AG08396 (cell line): Measurements from ENCODE around the gene MRGPRG.
"Not testable (repeated sequence)": the region's sequence is repeated elsewhere in the genome, so short reads cannot be mapped to it uniquely, and the experiment has no call there.

Source experiments
- DNase-seq: peaks from one replicate; pipeline ENCODE4 v3.0.0; 2012; ENCODE audit warnings: low spot score, mixed read lengths

The MRGPRG gene

GRCh38 chr11:3176487-3176886 lies 42.1 kb downstream of the MRGPRG start:
- DNase-seq: no peak

GRCh38 chr11:3175194-3175593 lies 43.4 kb downstream of the MRGPRG start:
- no peak for DNase-seq

GRCh38 chr11:3174387-3174786 lies 44.2 kb downstream of the MRGPRG start:
- no peak for DNase-seq

- DNase-seq: no peak
These were observed 44.8 kb downstream of the MRGPRG start for GRCh38 chr11:3173795-3174194.

- DNase-seq: no peak
These were observed 46.6 kb downstream of the MRGPRG start for GRCh38 chr11:3171931-3172560.

DNA sequence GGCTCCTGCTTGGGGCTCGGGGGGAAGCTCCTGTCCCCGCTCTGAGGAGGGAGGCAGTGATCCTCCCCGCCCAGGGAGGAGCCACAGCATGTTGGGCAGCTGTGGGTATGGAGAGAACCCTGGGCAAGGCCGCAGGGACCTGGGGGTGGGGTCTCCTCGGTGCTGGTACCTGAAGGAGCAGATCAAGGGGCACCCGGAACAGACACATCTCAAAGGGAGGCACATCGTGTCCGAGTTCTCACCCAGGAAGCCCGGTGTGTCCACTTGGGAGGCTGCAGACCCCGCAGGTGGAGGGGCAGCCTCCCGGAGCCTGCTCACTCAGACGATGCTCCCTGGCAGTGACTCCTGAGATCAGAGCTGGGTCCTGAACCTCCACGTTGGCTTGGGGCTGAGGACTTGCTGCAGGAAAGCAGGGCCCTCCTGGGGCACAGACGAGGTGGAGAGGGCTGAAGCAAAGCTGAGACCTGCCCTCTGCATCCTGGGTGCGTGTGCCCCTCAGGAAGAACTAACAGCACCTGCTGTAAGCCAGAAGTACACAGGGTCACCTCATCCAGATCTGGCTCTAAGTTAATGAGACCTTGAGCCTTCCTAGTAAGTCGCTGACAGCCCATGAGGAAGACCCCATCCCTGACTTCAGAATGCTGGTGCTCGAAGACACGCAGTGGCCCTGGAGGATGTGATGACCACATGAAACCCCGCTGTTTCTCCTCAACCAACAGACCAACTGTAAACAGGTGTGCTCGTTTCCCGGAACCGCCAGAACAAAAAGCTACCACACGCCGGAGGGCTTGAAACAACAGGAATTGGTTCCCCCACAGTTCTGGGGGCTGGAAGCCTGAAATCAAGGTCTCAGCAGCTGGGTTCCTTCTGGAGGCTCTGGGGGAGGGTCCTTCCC lies 47.6 kb downstream of the MRGPRG start:
- DNase-seq: no peak

DNA sequence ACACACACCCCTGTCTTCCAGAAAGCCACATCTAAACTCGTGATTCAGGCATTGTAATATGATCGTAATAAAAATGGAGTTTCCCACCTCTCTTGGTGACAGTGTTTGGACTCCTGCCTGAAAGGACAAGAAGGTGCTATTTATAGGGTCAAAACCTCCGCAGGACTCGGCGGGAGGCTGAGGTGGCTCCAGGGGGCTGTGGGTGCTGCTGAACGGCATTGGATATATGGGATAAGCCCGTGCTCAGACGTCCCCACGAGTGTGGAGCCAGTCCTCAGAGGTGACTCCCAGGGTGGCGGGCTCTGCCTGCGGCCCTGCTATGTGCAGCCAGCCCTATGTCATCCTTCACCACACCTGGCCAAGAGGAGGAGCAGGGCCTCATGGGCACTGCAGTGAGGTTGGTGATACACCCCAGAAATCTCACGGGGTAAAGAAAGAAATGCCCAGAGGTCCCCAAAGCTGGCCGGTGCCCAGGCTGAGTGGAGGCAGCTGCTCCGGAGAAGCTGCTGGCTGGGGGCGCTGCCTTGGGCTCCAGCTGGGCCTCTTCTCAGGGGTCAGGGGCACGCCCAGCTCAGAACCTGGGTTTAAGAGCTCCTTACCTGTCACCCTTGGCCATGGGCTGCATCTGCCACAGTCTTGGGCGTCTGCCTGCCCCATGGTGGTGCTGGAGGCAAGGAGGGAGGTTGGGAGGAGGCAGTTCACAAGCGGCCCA lies 48.4 kb downstream of the MRGPRG start:
- DNase-seq: no peak

- peak; percentile 79 for DNase-seq
These were observed 49.2 kb downstream of the MRGPRG start for GRCh38 chr11:3169255-3170043.

GRCh38 chr11:3168742-3169254 lies 49.8 kb downstream of the MRGPRG start:
- not testable (repeated sequence) for DNase-seq
